ENCODE data around the gene TMPRSS2.
"Not testable (repeated sequence)": the region's sequence is repeated elsewhere in the genome, so short reads cannot be mapped to it uniquely, and the experiment has no call there.

The TMPRSS2 gene

DNA sequence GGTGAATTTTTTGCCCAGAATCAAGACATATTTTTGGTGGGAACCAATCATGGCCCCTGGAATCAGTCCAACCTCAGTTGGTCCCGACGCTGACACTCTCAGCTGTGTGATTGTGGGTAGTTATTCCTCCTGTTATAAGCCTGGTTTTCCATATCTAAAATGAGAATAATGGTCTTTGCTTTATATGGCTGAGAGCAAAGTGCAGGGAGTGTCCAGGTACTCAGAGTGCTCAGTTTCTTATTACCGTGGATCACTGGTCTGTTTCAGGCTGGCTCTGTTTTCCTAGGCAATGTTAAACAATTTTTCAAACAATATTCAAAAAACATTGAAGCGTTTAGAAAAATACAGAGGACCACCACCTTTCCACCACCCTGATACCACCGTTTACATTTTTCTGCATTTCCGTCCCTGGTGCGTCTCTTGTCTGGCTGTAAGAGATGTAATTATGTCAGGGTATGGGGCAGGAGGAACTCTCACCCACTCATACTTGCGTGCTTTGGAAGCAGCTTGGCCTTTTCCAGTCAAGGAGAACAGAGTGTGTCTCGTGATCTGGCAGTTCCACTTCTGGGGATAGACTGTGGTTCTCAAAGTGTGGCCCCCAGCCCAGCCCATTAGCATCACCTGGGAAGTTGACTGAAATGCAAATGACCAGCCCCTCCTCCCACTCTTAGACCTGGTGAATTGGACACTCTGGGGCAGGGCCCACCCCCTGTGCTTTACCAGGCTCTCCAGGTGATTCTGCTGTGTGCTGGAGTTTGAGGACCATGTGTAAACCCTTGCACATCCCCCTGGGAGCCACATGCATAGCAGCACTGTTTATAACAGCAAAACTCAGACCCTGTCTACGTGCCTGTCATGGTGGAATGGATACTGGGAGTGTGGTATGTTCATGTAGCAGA, 75.1 kb downstream of the TMPRSS2 start:
- Mint-ChIP-seq H3K4me3 (no peak overlapping the region), H3K27me3 (no peaks in the 10 kb centered on the region), H3K4me1 (peaks cover 3% of the 10 kb centered on the region), H3K27ac (peak overlapping the region in 1 of 2 donors; percentile 5), H3K9me3 (peaks cover 10 to 13% of the 10 kb centered on the region in 2 donors)
- ATAC-seq (no peak), DNase-seq (no peak)

GRCh38 chr21:41431788-41432548, 76.0 kb downstream of the TMPRSS2 start:
- Mint-ChIP-seq H3K27me3 (no peaks in the 10 kb centered on the region), H3K4me3 (no peak overlapping the region), H3K4me1 (peaks cover 11% of the 10 kb centered on the region), H3K9me3 (peaks cover 10 to 13% of the 10 kb centered on the region in 2 donors), H3K27ac (no peak overlapping the region)
- ATAC-seq (no peak), DNase-seq (no peak)

DNA sequence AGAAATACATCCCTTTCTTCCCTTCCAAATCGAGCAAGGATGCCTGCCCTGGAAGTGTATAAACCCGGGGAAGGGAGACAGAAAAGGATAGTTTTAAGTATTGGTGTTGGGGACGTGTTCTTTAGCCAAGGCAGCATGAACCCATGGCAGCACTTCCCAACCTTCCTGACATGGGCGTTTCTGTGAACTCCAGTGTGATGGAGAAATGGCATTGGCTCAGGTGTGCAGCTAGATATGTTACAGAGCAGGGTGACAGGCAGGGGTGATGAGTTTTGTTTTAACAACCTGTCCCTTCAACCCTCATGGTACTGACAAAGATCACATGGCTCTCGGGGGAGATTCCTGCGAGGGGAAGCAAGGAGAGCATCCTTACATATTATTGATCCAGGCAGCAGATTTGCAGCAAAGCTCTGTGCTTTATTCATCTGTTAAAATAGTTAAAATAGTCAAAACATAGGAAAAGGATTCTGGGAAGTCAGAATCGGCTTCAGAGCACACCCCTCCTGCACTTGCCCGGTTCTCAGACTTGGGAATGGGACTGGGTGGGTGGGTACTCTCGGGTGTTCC, 78.0 kb downstream of the TMPRSS2 start:
- Mint-ChIP-seq H3K4me1 (peaks cover 31% of the 10 kb centered on the region), H3K27ac (no peak overlapping the region), H3K4me3 (no peak overlapping the region), H3K9me3 (peaks cover 4 to 9% of the 10 kb centered on the region in 2 donors), H3K27me3 (no peaks in the 10 kb centered on the region)
- ATAC-seq (no peak), DNase-seq (no peak)

GRCh38 chr21:41429305-41429704, 78.7 kb downstream of the TMPRSS2 start:
- Mint-ChIP-seq H3K9me3 (peaks cover 0 to 2% of the 10 kb centered on the region in 2 donors), H3K27ac (no peak overlapping the region), H3K27me3 (no peaks in the 10 kb centered on the region), H3K4me1 (peaks cover 33% of the 10 kb centered on the region), H3K4me3 (no peak overlapping the region)
- ATAC-seq (no peak), DNase-seq (no peak)

DNA sequence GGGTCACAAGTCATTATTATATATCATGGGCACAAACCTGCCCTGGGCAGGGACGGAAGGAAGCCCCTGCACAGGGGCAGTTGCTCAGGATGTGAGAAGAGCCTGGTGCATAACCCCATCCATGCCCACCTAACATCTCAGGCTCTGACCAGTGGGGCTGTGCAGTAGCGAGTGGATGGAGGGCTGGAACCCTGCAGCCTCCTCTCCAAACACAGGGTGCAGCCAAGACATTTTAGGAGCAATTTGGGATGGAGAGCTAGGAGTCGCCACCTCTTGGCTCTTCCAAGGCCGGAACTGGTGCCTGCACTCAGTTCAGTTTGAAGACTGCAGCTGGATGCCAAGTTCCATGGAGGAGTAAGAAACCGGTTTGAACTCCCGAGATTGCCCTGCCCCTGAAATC, 79.1 kb downstream of the TMPRSS2 start:
- Mint-ChIP-seq H3K27me3 (no peaks in the 10 kb centered on the region), H3K9me3 (no peaks in the 10 kb centered on the region), H3K4me1 (peaks cover 35% of the 10 kb centered on the region), H3K27ac (no peak overlapping the region), H3K4me3 (no peak overlapping the region)
- no peak for ATAC-seq
- no peak for DNase-seq

- H3K4me3 Mint-ChIP-seq: no peak overlapping the region
- ATAC-seq (no peak), DNase-seq (no peak)
- H3K9me3 Mint-ChIP-seq: no peaks in the 10 kb centered on the region
- H3K4me1 Mint-ChIP-seq: peaks cover 40% of the 10 kb centered on the region
- H3K27ac Mint-ChIP-seq: no peak overlapping the region
- no peaks in the 10 kb centered on the region for H3K27me3 Mint-ChIP-seq
These were observed 79.6 kb downstream of the TMPRSS2 start for GRCh38 chr21:41428311-41428710.

- ATAC-seq: no peak
- Mint-ChIP-seq H3K4me3 (peak overlapping the region; percentile 93 to 96), H3K9me3 (no peaks in the 10 kb centered on the region), H3K4me1 (peaks cover 48% of the 10 kb centered on the region), H3K27ac (peak overlapping the region; percentile 54 to 98), H3K27me3 (no peaks in the 10 kb centered on the region)
- DNase-seq: no peak
These were observed 80.4 kb downstream of the TMPRSS2 start for GRCh38 chr21:41427556-41427955.

DNA sequence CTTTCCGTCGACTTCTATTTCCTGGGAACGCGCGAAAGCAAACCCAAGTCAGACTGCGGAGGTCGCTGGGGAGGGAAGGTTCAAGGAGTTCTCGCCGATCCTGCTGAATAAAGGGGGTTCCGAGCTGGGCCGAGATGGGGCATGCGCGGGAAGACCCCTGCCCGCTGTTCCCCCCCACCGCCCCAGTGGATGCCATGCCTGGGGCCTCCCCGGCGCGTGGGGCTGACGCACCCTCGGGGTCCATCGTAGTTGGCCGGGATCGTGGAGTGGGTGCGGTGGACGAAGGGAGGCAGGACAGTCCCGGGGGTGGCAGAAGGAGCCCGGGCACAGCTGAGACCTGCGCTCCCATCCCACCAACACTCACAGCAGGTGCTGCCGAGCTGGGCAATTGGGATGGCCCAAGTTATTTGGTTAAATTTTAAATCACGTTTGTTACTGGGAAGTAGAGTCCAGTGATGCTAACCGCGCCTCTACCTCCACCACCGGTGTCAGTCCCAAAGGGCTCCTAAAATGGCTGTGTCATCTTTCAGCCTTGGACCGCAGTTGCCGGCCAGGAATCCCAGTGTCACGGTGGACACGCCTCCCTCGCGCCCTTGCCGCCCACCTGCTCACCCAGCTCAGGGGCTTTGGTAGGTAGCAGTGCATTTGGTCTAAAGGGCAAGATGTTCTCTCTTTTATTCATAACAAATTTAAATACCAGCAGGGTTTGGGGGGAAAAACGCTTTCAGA, 81.1 kb downstream of the TMPRSS2 start:
- peaks cover 55% of the 10 kb centered on the region for H3K4me1 Mint-ChIP-seq
- ATAC-seq (peak; percentile 32), DNase-seq (peak in 1 of 2 donors; percentile 24)
- peak overlapping the region; percentile 89 to 98 for H3K27ac Mint-ChIP-seq
- H3K4me3 Mint-ChIP-seq: peak overlapping the region; percentile 93 to 96
- H3K9me3 Mint-ChIP-seq: no peaks in the 10 kb centered on the region
- H3K27me3 Mint-ChIP-seq: no peaks in the 10 kb centered on the region

GRCh38 chr21:41425954-41426675, 81.8 kb downstream of the TMPRSS2 start, which contains the start of gene MX1:
TSS of gene MX1 (plus strand) at chr21:41426239. CDS start at chr21:41432071, 5,832 bp downstream.
- Mint-ChIP-seq H3K27ac (peak within 1 kb of the TSS; percentile 98 to 99), H3K27me3 (no peaks in the 10 kb centered on the region), H3K4me3 (peak within 1 kb of the TSS; percentile 93 to 96), H3K4me1 (peaks cover 57% of the 10 kb centered on the region), H3K9me3 (no peaks in the 10 kb centered on the region)
- ATAC-seq: peak; percentile 96
- DNase-seq: peak; percentile 83 to 89

DNA sequence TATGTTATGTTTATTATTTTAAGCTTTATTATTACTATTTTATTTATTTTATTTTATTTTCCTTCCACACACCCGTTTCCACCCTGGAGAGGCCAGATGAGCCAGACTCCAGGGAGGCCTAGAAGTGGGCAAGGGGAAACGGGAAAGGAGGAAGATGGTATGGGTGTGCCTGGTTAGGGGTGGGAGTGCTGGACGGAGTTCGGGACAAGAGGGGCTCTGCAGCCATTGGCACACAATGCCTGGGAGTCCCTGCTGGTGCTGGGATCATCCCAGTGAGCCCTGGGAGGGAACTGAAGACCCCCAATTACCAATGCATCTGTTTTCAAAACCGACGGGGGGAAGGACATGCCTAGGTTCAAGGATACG, 82.4 kb downstream of the TMPRSS2 start:
- DNase-seq: no peak
- peaks cover 61% of the 10 kb centered on the region for H3K4me1 Mint-ChIP-seq
- no peaks in the 10 kb centered on the region for H3K9me3 Mint-ChIP-seq
- no peak for ATAC-seq
- no peaks in the 10 kb centered on the region for H3K27me3 Mint-ChIP-seq
- H3K4me3 Mint-ChIP-seq: peak overlapping the region; percentile 93 to 96
- peak overlapping the region; percentile 98 to 99 for H3K27ac Mint-ChIP-seq

- Mint-ChIP-seq H3K4me1 (peaks cover 77% of the 10 kb centered on the region), H3K27ac (peak overlapping the region in 1 of 2 donors; percentile 85)
- not testable (repeated sequence) for H3K4me3 Mint-ChIP-seq, H3K27me3 Mint-ChIP-seq, DNase-seq, H3K9me3 Mint-ChIP-seq, ATAC-seq
These were observed 84.7 kb downstream of the TMPRSS2 start for GRCh38 chr21:41423305-41423636.

DNA sequence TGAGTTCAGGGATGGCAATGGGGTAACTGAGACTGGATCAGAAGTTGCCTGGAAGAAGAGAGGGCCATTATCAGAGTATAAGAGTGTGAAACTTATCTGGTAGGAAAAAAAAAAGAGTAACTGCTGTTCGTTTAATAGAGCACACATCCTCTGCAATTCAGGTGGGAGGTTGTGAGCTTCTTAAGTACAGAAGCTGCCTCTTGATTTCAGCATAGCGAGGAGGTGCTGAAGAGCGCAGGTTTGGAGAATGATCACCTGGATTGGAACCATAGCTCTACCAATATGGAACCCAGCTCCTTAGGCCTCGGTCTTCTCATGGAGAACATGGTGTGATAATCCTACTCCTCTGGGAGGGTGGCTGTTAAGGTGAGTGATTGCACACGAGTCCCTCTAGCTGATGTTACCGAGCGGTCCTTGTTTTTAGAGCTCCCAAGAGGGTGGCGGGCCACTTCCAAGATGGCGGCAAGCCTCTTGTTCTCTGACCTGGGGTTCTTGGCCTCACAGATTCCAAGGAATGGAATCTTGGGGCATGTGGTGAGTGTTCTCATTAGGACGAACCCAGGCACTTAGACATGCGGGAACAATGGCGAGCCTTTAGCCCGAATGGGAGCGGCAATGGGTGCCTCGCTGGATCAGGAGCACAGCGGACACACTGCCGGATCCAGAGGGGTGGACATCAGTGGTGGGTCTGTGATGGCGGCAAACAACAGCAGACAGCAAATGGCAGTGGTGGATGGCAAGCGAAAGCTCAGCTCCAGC, 85.2 kb downstream of the TMPRSS2 start:
- DNase-seq (no peak), ATAC-seq (no peak)
- Mint-ChIP-seq H3K27ac (peak overlapping the region in 1 of 2 donors; percentile 72), H3K4me3 (no peak overlapping the region), H3K9me3 (peaks cover 2% of the 10 kb centered on the region in 2 donors), H3K27me3 (no peaks in the 10 kb centered on the region), H3K4me1 (peaks cover 73% of the 10 kb centered on the region)

DNA sequence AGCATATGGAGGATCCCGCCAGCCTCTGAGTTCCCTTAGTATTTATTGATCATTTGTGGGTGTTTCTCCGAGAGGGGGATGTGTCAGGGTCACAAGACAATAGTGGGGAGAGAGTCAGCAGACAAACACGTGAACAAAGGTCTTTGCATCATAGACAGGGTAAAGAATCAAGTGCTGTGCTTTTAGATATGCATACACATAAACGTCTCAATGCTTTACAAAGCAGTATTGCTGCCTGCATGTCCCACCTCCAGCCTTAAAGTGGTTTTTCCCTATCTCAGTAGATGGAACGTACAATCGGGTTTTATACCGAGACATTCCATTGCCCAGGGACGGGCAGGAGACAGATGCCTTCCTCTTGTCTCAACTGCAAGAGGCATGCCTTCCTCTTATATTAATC, 87.0 kb downstream of the TMPRSS2 start:
- H3K27me3 Mint-ChIP-seq, H3K9me3 Mint-ChIP-seq, ATAC-seq, H3K27ac Mint-ChIP-seq, DNase-seq: not testable (repeated sequence)
- peaks cover 56% of the 10 kb centered on the region for H3K4me1 Mint-ChIP-seq
- H3K4me3 Mint-ChIP-seq: peak overlapping the region; percentile 85
